ENCODE data around the gene SNN. TPM values are rescaled to one million over a fixed set of nuclear protein-coding genes. Genes with fewer than 3 reads are reported as not detected.
A peak's percentile ranks its signal among the peaks of the same experiment; 100 is the strongest.

Gene SNN
- total RNA-seq, 4 donors from 2014 or later: 31.5 to 50.6 (median 36.3) TPM

DNA sequence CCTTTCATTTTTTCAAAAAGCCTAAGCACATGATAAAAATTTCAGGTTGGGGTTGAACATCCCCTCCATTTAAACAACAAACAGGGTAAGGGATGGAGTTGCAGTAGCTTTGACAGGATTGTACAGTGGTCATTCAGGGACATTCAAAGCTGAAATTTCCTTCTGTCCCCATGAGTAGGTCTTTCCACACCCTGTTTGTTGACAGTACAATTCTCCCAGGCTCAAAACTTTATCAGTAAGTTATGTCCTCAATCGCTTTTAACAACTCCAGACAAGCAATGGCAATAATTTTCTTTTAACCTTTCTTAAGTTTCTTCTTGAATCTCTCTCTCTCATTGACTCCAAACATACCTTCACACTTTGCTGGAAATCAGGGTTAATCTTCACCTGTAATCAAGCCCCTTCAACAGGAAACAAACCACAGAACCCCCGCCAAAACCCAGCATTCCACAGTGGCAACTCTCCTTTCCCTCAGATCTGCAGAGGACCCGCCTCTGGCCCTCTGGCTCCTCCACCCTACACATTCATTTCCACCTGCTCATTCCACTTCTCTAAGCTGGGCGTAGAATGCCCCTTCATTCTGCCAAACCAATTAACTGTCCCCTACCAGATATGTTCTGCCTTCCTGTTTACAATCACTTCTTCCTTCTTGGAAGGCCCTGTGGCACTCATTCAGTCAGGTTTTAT is 53.7 kb downstream of the SNN start:
- intact Hi-C loops (cut with DNase I): no loop called here
- Histone ChIP-seq H3K36me3 (peaks cover 12 to 18% of the 10 kb centered on the region in 2 donors), H3K4me3 (replicated peaks in 1 of 3) (no peak overlapping the region), H3K27ac (peak overlapping the region; percentile 42 to 93 (median 85)), H3K9me3 (no peaks in the 10 kb centered on the region), H3K27me3 (no peaks in the 10 kb centered on the region), H3K4me1 (peaks cover 57 to 82% of the 10 kb centered on the region in 2 donors)
- no peak for TF ChIP-seq POLR2A (IDR thresholded peaks at IDR 0.05)
- no peak for TF ChIP-seq CTCF (IDR thresholded peaks at IDR 0.05)
- no peak for DNase-seq
- WGBS, 2 donors: 68 to 79% methylated on average over 4 of the region's 4 CpGs

DNA sequence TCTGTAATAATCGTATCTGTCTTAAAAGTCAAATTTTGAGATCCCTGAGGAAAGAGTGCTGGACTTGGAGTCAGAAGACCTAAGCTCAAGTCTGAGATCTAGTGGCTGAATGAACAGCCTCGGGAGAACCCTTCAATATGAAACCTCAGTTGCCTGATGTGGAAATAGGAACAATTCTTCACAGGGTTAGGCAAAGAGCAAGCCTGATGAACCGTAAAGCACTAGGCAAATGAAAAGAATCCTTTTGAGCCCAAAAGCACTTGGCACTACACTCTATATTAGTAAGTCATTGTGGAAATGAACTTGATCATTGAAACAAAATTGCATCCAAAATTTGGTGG is 54.2 kb downstream of the SNN start:
- no peaks in the 10 kb centered on the region for H3K9me3 ChIP-seq
- intact Hi-C loops (cut with DNase I): no loop called here
- H3K4me1 ChIP-seq: peaks cover 59 to 82% of the 10 kb centered on the region in 2 donors
- 42 to 53% methylated on average over 3 of the region's 3 CpGs for WGBS, 2 donors
- TF ChIP-seq CTCF (IDR thresholded peaks at IDR 0.05) (no peak), POLR2A (IDR thresholded peaks at IDR 0.05) (peak in 1 of 2 donors; percentile 27)
- H3K27ac ChIP-seq: peak overlapping the region; percentile 42 to 93 (median 85)
- DNase-seq: no peak
- H3K27me3 ChIP-seq: no peaks in the 10 kb centered on the region
- H3K4me3 ChIP-seq (replicated peaks in 1 of 3): no peak overlapping the region
- H3K36me3 ChIP-seq: peaks cover 12 to 18% of the 10 kb centered on the region in 2 donors

DNA sequence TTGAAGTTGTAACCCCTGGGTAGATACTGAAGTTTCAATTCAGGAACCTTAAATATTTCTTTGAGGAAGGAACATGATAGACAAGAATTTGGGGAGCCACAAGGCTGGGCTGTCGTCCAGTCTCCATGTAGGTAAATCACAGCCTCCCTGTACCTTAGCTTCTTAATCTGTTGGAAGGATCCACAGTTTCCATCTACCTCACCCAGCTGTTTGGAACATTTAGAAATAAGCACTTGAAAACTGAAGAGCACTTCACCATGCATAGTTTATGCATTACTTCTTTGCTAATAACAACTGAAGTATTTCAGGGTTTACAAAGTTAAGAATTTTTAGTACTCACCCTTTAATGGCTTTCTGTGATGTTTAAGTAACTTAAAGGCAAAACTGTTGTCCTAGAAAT is 57.2 kb downstream of the SNN start:
- intact Hi-C loops (cut with DNase I): no loop called here
- Histone ChIP-seq H3K9me3 (no peaks in the 10 kb centered on the region), H3K36me3 (peaks cover 8 to 11% of the 10 kb centered on the region in 2 donors), H3K27me3 (no peaks in the 10 kb centered on the region), H3K4me1 (peaks cover 60 to 86% of the 10 kb centered on the region in 2 donors), H3K27ac (peak overlapping the region; percentile 82 to 93 (median 89)), H3K4me3 (replicated peaks in 1 of 3) (no peak overlapping the region)
- 39 to 41% methylated on average over 1 of the region's 1 CpG for WGBS, 2 donors
- TF ChIP-seq CTCF (IDR thresholded peaks at IDR 0.05) (no peak), POLR2A (IDR thresholded peaks at IDR 0.05) (peak in 1 of 2 donors; percentile 42)
- DNase-seq: peak; percentile 43 to 62

- TF ChIP-seq POLR2A (IDR thresholded peaks at IDR 0.05) (no peak), CTCF (IDR thresholded peaks at IDR 0.05) (no peak)
- no peaks in the 10 kb centered on the region for H3K9me3 ChIP-seq
- H3K27me3 ChIP-seq: no peaks in the 10 kb centered on the region
- peaks cover 2 to 5% of the 10 kb centered on the region in 2 donors for H3K36me3 ChIP-seq
- H3K27ac ChIP-seq: peak overlapping the region; percentile 82 to 93 (median 89)
- no peak for DNase-seq
- peaks cover 65 to 92% of the 10 kb centered on the region in 2 donors for H3K4me1 ChIP-seq
- WGBS, 2 donors: 89 to 92% methylated on average over 8 of the region's 8 CpGs
- H3K4me3 ChIP-seq (replicated peaks in 1 of 3): no peak overlapping the region
- intact Hi-C loops (cut with DNase I): no loop called here
Measured at GRCh38 chr16:11726008-11726407, 57.8 kb downstream of the SNN start.

DNA sequence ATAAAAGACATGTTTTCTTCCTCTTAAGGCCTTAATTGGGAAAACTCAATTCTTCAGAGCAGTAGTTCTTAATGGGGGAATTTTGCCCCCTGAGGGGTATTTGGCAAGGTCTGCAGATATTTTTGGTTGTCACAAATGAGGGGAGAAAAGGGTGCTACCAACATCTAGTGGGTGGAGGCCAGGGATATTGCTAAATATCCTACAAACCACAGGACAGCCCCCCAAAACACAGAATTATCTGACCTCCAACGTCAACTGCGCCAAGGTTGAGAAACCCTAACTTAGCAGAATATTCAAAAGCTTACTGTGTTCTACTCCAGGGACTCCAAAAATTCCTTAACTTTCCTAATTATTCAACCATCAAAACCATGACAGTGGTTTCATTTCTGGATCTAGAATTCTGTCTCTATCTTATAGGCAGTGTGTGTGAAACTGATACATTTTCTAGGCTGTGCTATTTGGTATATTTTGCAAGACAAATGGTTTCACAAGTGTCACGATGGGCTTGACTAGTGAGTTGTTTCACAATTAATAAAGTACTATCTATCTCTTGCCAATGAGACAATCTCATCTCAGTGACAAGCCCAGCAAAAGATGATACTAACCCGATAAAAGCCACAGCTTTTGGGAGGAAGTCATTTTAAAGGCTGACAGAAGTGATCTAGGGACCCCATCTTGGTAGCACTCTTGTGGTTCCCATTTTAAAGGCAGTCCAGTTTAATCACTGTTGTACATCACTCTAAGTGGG is 59.7 kb downstream of the SNN start:
- H3K27ac ChIP-seq: peak overlapping the region; percentile 56 to 93 (median 89)
- TF ChIP-seq CTCF (IDR thresholded peaks at IDR 0.05) (no peak), POLR2A (IDR thresholded peaks at IDR 0.05) (no peak)
- no peaks in the 10 kb centered on the region for H3K9me3 ChIP-seq
- WGBS, 2 donors: 76 to 77% methylated on average over 4 of the region's 4 CpGs
- H3K4me3 ChIP-seq (replicated peaks in 1 of 3): no peak overlapping the region
- intact Hi-C loops (cut with DNase I): no loop called here
- no peaks in the 10 kb centered on the region for H3K27me3 ChIP-seq
- peaks cover 2 to 5% of the 10 kb centered on the region in 2 donors for H3K36me3 ChIP-seq
- H3K4me1 ChIP-seq: peaks cover 54 to 80% of the 10 kb centered on the region in 2 donors
- DNase-seq: no peak
